Transverse colon (tissue), 4 donors: ENCODE data around the gene CD300C.

Experiments
- EP300 ChIP-seq: sonication (generic); formaldehyde crosslinking; IDR thresholded peaks from one replicate; pipeline ENCODE4 v1.6.1; 2017; ENCODE audit warnings: antibody characterized with exemption, low read depth
- POLR2A ChIP-seq: fragments of 450-650 bp; IDR thresholded peaks from one replicate; pipeline ENCODE4 v1.6.1; 2016; ENCODE audit warnings: antibody characterized with exemption, mild to moderate bottlenecking, moderate library complexity
- POLR2AphosphoS5 ChIP-seq, 3 donors: sonication (generic); formaldehyde crosslinking; IDR thresholded peaks; one replicate each; pipeline ENCODE4 v1.6.1; 2016; ENCODE audit warnings: antibody characterized with exemption in 3 of 3
- TF ChIP-seq, protein P1 (sequence below), 5 experiments: fragments of 200-600 bp in 3 of 5; fragments of 450-650 bp in 2 of 5; sonication (generic) in 3 of 5; IDR thresholded peaks; 1 replicate in 2 of 5; 2 replicates in 3 of 5; pipeline ENCODE4 v1.5.1; 2016 to 2017; ENCODE audit warnings: antibody characterized with exemption in 5 of 5, inconsistent platforms in 3 of 5, mild to moderate bottlenecking in 2 of 5, moderate library complexity in 1 of 5

DNA sequence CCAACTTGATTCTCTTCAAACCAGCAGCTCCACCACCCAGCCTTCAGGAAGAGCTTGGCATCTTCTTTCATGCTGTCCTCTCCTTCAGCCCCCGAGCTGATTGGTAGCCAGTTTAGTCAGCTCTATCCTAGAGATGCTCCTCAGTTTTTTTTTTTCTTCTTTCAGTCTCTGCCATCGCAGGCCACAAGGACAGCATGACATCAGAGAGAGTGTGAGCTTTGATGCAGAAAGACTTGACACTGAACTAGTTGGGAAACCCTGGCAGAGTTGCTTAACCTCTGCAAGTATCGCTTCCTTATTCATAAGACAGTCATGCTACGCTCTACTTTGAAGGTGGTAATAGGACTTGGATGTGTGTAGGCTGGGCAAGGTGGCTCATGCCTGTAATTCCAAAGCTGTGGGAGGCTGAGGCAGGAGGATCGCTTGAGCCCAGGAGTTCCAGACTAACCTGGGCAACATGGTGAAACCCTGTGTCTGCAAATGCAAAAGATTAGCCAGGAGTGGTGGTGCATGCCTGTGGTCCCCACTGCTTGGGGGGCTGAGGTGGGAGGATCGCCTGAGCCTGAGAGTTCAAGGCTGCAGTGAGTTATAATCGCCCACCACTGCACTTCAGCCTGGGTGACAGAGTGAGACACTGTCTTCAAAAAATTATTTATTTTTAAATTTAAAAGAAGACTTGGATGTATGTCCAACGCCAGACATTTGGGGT lies 17.3 kb downstream of the CD300C start:
- TF ChIP-seq, protein P1, sequence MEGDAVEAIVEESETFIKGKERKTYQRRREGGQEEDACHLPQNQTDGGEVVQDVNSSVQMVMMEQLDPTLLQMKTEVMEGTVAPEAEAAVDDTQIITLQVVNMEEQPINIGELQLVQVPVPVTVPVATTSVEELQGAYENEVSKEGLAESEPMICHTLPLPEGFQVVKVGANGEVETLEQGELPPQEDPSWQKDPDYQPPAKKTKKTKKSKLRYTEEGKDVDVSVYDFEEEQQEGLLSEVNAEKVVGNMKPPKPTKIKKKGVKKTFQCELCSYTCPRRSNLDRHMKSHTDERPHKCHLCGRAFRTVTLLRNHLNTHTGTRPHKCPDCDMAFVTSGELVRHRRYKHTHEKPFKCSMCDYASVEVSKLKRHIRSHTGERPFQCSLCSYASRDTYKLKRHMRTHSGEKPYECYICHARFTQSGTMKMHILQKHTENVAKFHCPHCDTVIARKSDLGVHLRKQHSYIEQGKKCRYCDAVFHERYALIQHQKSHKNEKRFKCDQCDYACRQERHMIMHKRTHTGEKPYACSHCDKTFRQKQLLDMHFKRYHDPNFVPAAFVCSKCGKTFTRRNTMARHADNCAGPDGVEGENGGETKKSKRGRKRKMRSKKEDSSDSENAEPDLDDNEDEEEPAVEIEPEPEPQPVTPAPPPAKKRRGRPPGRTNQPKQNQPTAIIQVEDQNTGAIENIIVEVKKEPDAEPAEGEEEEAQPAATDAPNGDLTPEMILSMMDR (IDR thresholded peaks at IDR 0.05), result no peak
- TF ChIP-seq POLR2AphosphoS5 (IDR thresholded peaks at IDR 0.05) (no peak), EP300 (no peak), POLR2A (no peak)
